HepG2 (cell line): ENCODE results near the gene FOXK2. TPM values are rescaled to one million over a fixed set of nuclear protein-coding genes. Genes with fewer than 3 reads are reported as not detected.

Experiments
- HMG20A ChIP-seq: IDR thresholded peaks from 2 replicates; pipeline ENCODE4 v1.6.1; 2016; ENCODE audit warnings: borderline replicate concordance
- MAF1 ChIP-seq: sonication (generic); formaldehyde crosslinking; IDR thresholded peaks from 2 replicates; pipeline ENCODE4 v1.5.0; 2020; ENCODE audit warnings: missing genetic modification reagents, borderline replicate concordance
- PHF5A ChIP-seq: IDR thresholded peaks from one replicate; pipeline ENCODE4 v1.6.1; 2018; ENCODE audit warnings: low read depth, missing genetic modification reagents; ENCODE audit not compliant: unreplicated experiment
- SATB2 ChIP-seq: sonication (generic); formaldehyde crosslinking; IDR thresholded peaks from 2 replicates; pipeline ENCODE4 v1.5.0; 2020; ENCODE audit warnings: missing genetic modification reagents
- YY1 ChIP-seq: IDR thresholded peaks from 2 replicates; pipeline ENCODE4 v1.6.1; 2011; ENCODE audit warnings: low read length, low read depth, moderate library complexity, mild to moderate bottlenecking; ENCODE audit not compliant: insufficient read depth, insufficient replicate concordance
- ZNF674 ChIP-seq: sonication (generic); formaldehyde crosslinking; IDR thresholded peaks from 2 replicates; pipeline ENCODE4 v1.5.0; 2020; ENCODE audit warnings: low read depth, mild to moderate bottlenecking, missing genetic modification reagents
- ZNF891 ChIP-seq: sonication (generic); formaldehyde crosslinking; IDR thresholded peaks from 2 replicates; pipeline ENCODE4 v1.5.0; 2020; ENCODE audit warnings: mild to moderate bottlenecking, missing genetic modification reagents
- ZSCAN25 ChIP-seq: sonication (generic); formaldehyde crosslinking; IDR thresholded peaks from 2 replicates; pipeline ENCODE4 v1.8.0; 2022; ENCODE audit warnings: mild to moderate bottlenecking, missing genetic modification reagents
- ZSCAN5A ChIP-seq: sonication (generic); formaldehyde crosslinking; IDR thresholded peaks from 2 replicates; pipeline ENCODE4 v1.8.0; 2022; ENCODE audit warnings: mild to moderate bottlenecking, missing genetic modification reagents, borderline replicate concordance
- polyA plus RNA-seq, 8 experiments: library from polyadenylated mRNA; depleted of rRNA in 3 of 8; stranded (reverse) in 7 of 8; unstranded in 1 of 8; fragments of >200 nt; fragmentation: Illumina TruSeq in 4 of 8; extraction: Trizol in 4 of 8; gene quantifications; 2 replicates each; pipeline versions ENCODE4 v1.2.1 to v1.2.3, GENCODE V29; 2011 to 2016; ENCODE audit warnings: low read depth in 4 of 8, missing spikeins in 1 of 8, mixed read lengths in 1 of 8; ENCODE audit not compliant: insufficient read depth in 1 of 8
- total RNA-seq, 5 experiments: library from RNA; depleted of rRNA; stranded (reverse); fragments of >200 nt; fragmentation: Illumina TruSeq; extraction: Trizol; gene quantifications; 2 replicates each; pipeline ENCODE4 v1.2.3, GENCODE V29; 2016; ENCODE audit warnings: low read depth in 1 of 5
- TF ChIP-seq, protein P1 (sequence below): sonication (generic); formaldehyde crosslinking; IDR thresholded peaks from 2 replicates; pipeline ENCODE4 v1.8.1; 2023; ENCODE audit warnings: mild to moderate bottlenecking, missing genetic modification reagents

Gene FOXK2
- total and polyA plus RNA-seq, 2 of the 13 experiments (the other 11 are each of a cell fraction or from before 2014, with no cell fraction given), result 67.1 to 67.2 TPM

DNA sequence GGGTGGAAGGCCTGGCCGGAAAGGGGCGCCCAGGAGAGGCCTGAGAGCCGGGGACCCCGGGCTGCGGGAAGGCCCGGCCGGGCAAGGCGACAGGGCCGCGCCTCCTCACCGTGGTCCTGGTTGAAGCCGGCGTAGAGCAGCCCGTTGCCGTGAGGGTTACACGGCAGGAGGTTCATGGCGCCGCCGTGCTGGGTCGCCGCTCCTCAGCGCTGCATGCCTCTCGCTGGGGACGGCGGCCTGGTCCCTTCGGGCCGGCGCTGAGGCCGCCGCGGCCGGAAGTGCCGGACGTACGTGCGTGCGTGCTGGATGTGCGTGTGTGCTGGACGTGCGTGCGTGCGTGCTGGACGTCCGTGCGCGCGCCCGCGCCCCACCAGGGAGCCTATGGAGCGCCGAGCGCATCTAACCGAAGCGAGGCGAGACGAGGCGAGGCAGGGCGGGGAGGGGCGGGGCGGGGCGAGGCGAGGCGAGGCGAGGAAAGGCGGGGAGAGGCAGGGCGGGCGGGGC lies 128.7 kb downstream of the FOXK2 start, which contains the start of gene WDR45B (continued):
- TF ChIP-seq ZSCAN5A (CRISPR knock-in tag) (peak; percentile 70; the same call in 1 of the 2 replicates), ZSCAN25 (CRISPR knock-in tag) (peak; percentile 99), PHF5A (CRISPR knock-in tag) (peak; percentile 32), YY1 (peak; percentile 82), ZNF674 (peak; percentile 96; the same call in 1 of the 2 replicates), MAF1 (peak; percentile 90; the same call in 1 of the 2 replicates), SATB2 (no peak), HMG20A (peak; percentile 43; the same call in 1 of the 2 replicates), ZNF891 (CRISPR knock-in tag) (peak; percentile 90; the same call in 1 of the 2 replicates)
- TF ChIP-seq, protein P1, sequence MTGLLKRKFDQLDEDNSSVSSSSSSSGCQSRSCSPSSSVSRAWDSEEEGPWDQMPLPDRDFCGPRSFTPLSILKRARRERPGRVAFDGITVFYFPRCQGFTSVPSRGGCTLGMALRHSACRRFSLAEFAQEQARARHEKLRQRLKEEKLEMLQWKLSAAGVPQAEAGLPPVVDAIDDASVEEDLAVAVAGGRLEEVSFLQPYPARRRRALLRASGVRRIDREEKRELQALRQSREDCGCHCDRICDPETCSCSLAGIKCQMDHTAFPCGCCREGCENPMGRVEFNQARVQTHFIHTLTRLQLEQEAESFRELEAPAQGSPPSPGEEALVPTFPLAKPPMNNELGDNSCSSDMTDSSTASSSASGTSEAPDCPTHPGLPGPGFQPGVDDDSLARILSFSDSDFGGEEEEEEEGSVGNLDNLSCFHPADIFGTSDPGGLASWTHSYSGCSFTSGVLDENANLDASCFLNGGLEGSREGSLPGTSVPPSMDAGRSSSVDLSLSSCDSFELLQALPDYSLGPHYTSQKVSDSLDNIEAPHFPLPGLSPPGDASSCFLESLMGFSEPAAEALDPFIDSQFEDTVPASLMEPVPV, result peak; percentile 88
- TF ChIP-seq, all 625 proteins: peak for 312
